Lower lobe of right lung (tissue), 2 donors: Measurements from ENCODE around the gene NOL6. TPM values are rescaled to one million over a fixed set of nuclear protein-coding genes. Genes with fewer than 3 reads are reported as not detected.

Experiments used
- ATAC-seq, 2 donors: fragments of 200-7000 bp; cut with Tn5 transposase; one replicate each; pipeline ENCODE4 v1.9.1; 2020 to 2022; ENCODE audit warnings: mild to moderate bottlenecking in 2 of 2, moderate library complexity in 2 of 2
- DNase-seq: peaks from one replicate; pipeline ENCODE4 v3.0.0-alpha.2; 2020
- H3K27ac ChIP-seq: fragments of 200-600 bp; one replicate; pipeline ENCODE4 v1.8.0; 2022
- H3K27me3 ChIP-seq: fragments of 200-600 bp; one replicate; pipeline ENCODE4 v1.8.0; 2022; ENCODE audit warnings: low read depth
- H3K36me3 ChIP-seq: fragments of 200-600 bp; one replicate; pipeline ENCODE4 v1.8.0; 2022; ENCODE audit warnings: mild to moderate bottlenecking
- H3K4me1 ChIP-seq: fragments of 200-600 bp; one replicate; pipeline ENCODE4 v1.8.0; 2022
- H3K4me3 ChIP-seq: fragments of 200-600 bp; one replicate; pipeline ENCODE4 v1.8.0; 2022; ENCODE audit warnings: mild to moderate bottlenecking
- H3K9me3 ChIP-seq: fragments of 200-600 bp; one replicate; pipeline ENCODE4 v1.8.0; 2022
- intact Hi-C: fragments of 100-400 bp; cut with DNase I; formaldehyde crosslinking; loops from one replicate; pipeline ENCODE4 v1.11.0; 2022
- microRNA-seq: library from miRNA; unstranded; fragments of <30 nt; microRNA quantifications from one replicate; pipeline ENCODE4 v1.2.0, GENCODE V29; 2020; ENCODE audit warnings: borderline number of aligned reads
- total RNA-seq: library from RNA; stranded (reverse); fragmentation: NEBNext Ultra II Directional; extraction: Animal tissue kit (Norgen Biotek cat#: 25700); gene quantifications from one replicate; pipeline ENCODE4 v1.2.1, GENCODE V29; 2021
- TF ChIP-seq, protein P1 (sequence below): fragments of 200-600 bp; IDR thresholded peaks from one replicate; pipeline ENCODE4 v1.8.0; 2022; ENCODE audit warnings: antibody characterized with exemption, mild to moderate bottlenecking
- donor health status: DM: no; HTN: yes; CAD: no; lungs with severe emphysema.

The NOL6 gene
- total RNA-seq, 1 donor from 2014 or later: 27.6 TPM

- intact Hi-C loops: no loop called here
Observed at GRCh38 chr9:33414268-33414667, 59.5 kb downstream of the NOL6 start.

More at GRCh38 chr9:33414268-33414667, 59.5 kb downstream of the NOL6 start:
- Histone ChIP-seq H3K4me1 (peaks cover 35% of the 10 kb centered on the region), H3K4me3 (no peak overlapping the region), H3K27me3 (no peaks in the 10 kb centered on the region), H3K9me3 (no peaks in the 10 kb centered on the region), H3K27ac (peak overlapping the region; percentile 80), H3K36me3 (no peaks in the 10 kb centered on the region)
- ATAC-seq: peak; percentile 46 to 51
- TF ChIP-seq, protein P1, sequence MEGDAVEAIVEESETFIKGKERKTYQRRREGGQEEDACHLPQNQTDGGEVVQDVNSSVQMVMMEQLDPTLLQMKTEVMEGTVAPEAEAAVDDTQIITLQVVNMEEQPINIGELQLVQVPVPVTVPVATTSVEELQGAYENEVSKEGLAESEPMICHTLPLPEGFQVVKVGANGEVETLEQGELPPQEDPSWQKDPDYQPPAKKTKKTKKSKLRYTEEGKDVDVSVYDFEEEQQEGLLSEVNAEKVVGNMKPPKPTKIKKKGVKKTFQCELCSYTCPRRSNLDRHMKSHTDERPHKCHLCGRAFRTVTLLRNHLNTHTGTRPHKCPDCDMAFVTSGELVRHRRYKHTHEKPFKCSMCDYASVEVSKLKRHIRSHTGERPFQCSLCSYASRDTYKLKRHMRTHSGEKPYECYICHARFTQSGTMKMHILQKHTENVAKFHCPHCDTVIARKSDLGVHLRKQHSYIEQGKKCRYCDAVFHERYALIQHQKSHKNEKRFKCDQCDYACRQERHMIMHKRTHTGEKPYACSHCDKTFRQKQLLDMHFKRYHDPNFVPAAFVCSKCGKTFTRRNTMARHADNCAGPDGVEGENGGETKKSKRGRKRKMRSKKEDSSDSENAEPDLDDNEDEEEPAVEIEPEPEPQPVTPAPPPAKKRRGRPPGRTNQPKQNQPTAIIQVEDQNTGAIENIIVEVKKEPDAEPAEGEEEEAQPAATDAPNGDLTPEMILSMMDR: no peak
- DNase-seq: peak; percentile 57

Small RNA genes lying within 50 kb of the gene (microRNA-seq; reads per million reads assigned to microRNA genes)
- not detected for gene MIR6851

Other genes with a start within 250 kb of the NOL6 start
- not detected for gene SPINK4, start 233.8 kb downstream of the NOL6 start, total RNA-seq
- gene BAG1, start 209.2 kb downstream of the NOL6 start, total RNA-seq: 98.5 TPM
- gene CHMP5, start 208.9 kb downstream of the NOL6 start, total RNA-seq: 80.9 TPM
- 36.2 TPM for gene NFX1, start 183.4 kb downstream of the NOL6 start, total RNA-seq
- gene AQP7, start 71.4 kb downstream of the NOL6 start, total RNA-seq: 3.7 TPM
- 357 TPM for gene AQP3, start 26.3 kb downstream of the NOL6 start, total RNA-seq
- gene ANKRD18B, start 50.3 kb upstream of the NOL6 start, total RNA-seq: 0.65 TPM